Effector memory CD4-positive, alpha-beta T cell (primary cell): Measurements from ENCODE around the gene PLCB1.

Source experiments
- DNase-seq, 3 donors: peaks; one replicate each; pipeline ENCODE4 v3.0.0-alpha.2; 2020
- H3K27ac ChIP-seq: 2 replicates; pipeline ENCODE4 v1.7.0; 2013; ENCODE audit warnings: mild to moderate bottlenecking, low read length, moderate library complexity; ENCODE audit not compliant: insufficient read depth, poor library complexity, severe bottlenecking
- H3K27me3 ChIP-seq: replicated peaks from 2 replicates; pipeline ENCODE4 v1.7.0; 2013; ENCODE audit warnings: mild to moderate bottlenecking, low read length; ENCODE audit not compliant: insufficient read depth, control insufficient read depth, poor library complexity, severe bottlenecking
- H3K36me3 ChIP-seq: 2 replicates; pipeline ENCODE4 v1.7.0; 2013; ENCODE audit warnings: mild to moderate bottlenecking, low read length, moderate library complexity; ENCODE audit not compliant: control insufficient read depth, insufficient read depth
- H3K4me1 ChIP-seq: 2 replicates; pipeline ENCODE4 v1.7.0; 2013; ENCODE audit warnings: low read length, mild to moderate bottlenecking; ENCODE audit not compliant: control insufficient read depth, insufficient read depth, poor library complexity, severe bottlenecking
- H3K4me3 ChIP-seq: 2 replicates; pipeline ENCODE4 v1.7.0; 2013; ENCODE audit warnings: low read length, low read depth, mild to moderate bottlenecking; ENCODE audit not compliant: insufficient read depth, poor library complexity, severe bottlenecking
- H3K9me3 ChIP-seq: 2 replicates; pipeline ENCODE4 v1.7.0; 2013; ENCODE audit warnings: mild to moderate bottlenecking, low read length, moderate library complexity; ENCODE audit not compliant: control insufficient read depth

The PLCB1 gene

GRCh38 chr20:8175741-8176675, 43.9 kb downstream of the PLCB1 start:
- H3K9me3 ChIP-seq = no peaks in the 10 kb centered on the region
- H3K4me3 ChIP-seq = no peak overlapping the region
- H3K4me1 ChIP-seq = no peaks in the 10 kb centered on the region
- H3K27me3 ChIP-seq = no peaks in the 10 kb centered on the region
- no peak for DNase-seq
- H3K27ac ChIP-seq = no peak overlapping the region
- H3K36me3 ChIP-seq = no peaks in the 10 kb centered on the region

GRCh38 chr20:8183526-8183925, 51.5 kb downstream of the PLCB1 start:
- no peaks in the 10 kb centered on the region for H3K9me3 ChIP-seq
- no peak overlapping the region for H3K4me3 ChIP-seq
- H3K4me1 ChIP-seq = no peaks in the 10 kb centered on the region
- DNase-seq = no peak
- H3K27ac ChIP-seq = no peak overlapping the region
- no peaks in the 10 kb centered on the region for H3K36me3 ChIP-seq
- H3K27me3 ChIP-seq = no peaks in the 10 kb centered on the region

- Histone ChIP-seq H3K27ac (no peak overlapping the region), H3K27me3 (no peaks in the 10 kb centered on the region), H3K4me3 (no peak overlapping the region), H3K36me3 (no peaks in the 10 kb centered on the region), H3K4me1 (no peaks in the 10 kb centered on the region), H3K9me3 (no peaks in the 10 kb centered on the region)
- DNase-seq = no peak
These were observed 55.7 kb downstream of the PLCB1 start for GRCh38 chr20:8187740-8188139.

- no peaks in the 10 kb centered on the region for H3K9me3 ChIP-seq
- no peaks in the 10 kb centered on the region for H3K27me3 ChIP-seq
- H3K27ac ChIP-seq = no peak overlapping the region
- no peak overlapping the region for H3K4me3 ChIP-seq
- no peaks in the 10 kb centered on the region for H3K4me1 ChIP-seq
- no peaks in the 10 kb centered on the region for H3K36me3 ChIP-seq
- no peak for DNase-seq
These were observed 58.2 kb downstream of the PLCB1 start for GRCh38 chr20:8190043-8190880.

GRCh38 chr20:8194721-8195120, 62.7 kb downstream of the PLCB1 start:
- DNase-seq = no peak
- Histone ChIP-seq H3K36me3 (no peaks in the 10 kb centered on the region), H3K27me3 (no peaks in the 10 kb centered on the region), H3K27ac (no peak overlapping the region), H3K9me3 (no peaks in the 10 kb centered on the region), H3K4me3 (no peak overlapping the region), H3K4me1 (no peaks in the 10 kb centered on the region)

GRCh38 chr20:8196096-8196495, 64.0 kb downstream of the PLCB1 start:
- no peak overlapping the region for H3K27ac ChIP-seq
- H3K27me3 ChIP-seq = no peaks in the 10 kb centered on the region
- no peak for DNase-seq
- no peaks in the 10 kb centered on the region for H3K9me3 ChIP-seq
- H3K4me1 ChIP-seq = no peaks in the 10 kb centered on the region
- H3K36me3 ChIP-seq = no peaks in the 10 kb centered on the region
- no peak overlapping the region for H3K4me3 ChIP-seq

GRCh38 chr20:8200220-8200619, 68.2 kb downstream of the PLCB1 start:
- H3K9me3 ChIP-seq = no peaks in the 10 kb centered on the region
- DNase-seq = no peak
- H3K27me3 ChIP-seq = no peaks in the 10 kb centered on the region
- H3K27ac ChIP-seq = no peak overlapping the region
- no peaks in the 10 kb centered on the region for H3K36me3 ChIP-seq
- H3K4me3 ChIP-seq = no peak overlapping the region
- no peaks in the 10 kb centered on the region for H3K4me1 ChIP-seq

GRCh38 chr20:8203366-8203765, 71.3 kb downstream of the PLCB1 start:
- Histone ChIP-seq H3K27me3 (no peaks in the 10 kb centered on the region), H3K27ac (no peak overlapping the region), H3K4me1 (no peaks in the 10 kb centered on the region), H3K4me3 (no peak overlapping the region), H3K36me3 (no peaks in the 10 kb centered on the region), H3K9me3 (no peaks in the 10 kb centered on the region)
- DNase-seq = no peak

GRCh38 chr20:8205996-8206395, 73.9 kb downstream of the PLCB1 start:
- no peak for DNase-seq
- no peaks in the 10 kb centered on the region for H3K9me3 ChIP-seq
- H3K27ac ChIP-seq = no peak overlapping the region
- H3K4me1 ChIP-seq = no peaks in the 10 kb centered on the region
- H3K4me3 ChIP-seq = no peak overlapping the region
- no peaks in the 10 kb centered on the region for H3K36me3 ChIP-seq
- no peaks in the 10 kb centered on the region for H3K27me3 ChIP-seq

GRCh38 chr20:8208226-8208625, 76.2 kb downstream of the PLCB1 start:
- no peak for DNase-seq
- H3K9me3 ChIP-seq = no peaks in the 10 kb centered on the region
- H3K36me3 ChIP-seq = no peaks in the 10 kb centered on the region
- H3K4me1 ChIP-seq = peaks cover 3% of the 10 kb centered on the region
- H3K4me3 ChIP-seq = no peak overlapping the region
- H3K27ac ChIP-seq = no peak overlapping the region
- H3K27me3 ChIP-seq = no peaks in the 10 kb centered on the region
